Measurements from ENCODE around the gene TNXB.

DNA sequence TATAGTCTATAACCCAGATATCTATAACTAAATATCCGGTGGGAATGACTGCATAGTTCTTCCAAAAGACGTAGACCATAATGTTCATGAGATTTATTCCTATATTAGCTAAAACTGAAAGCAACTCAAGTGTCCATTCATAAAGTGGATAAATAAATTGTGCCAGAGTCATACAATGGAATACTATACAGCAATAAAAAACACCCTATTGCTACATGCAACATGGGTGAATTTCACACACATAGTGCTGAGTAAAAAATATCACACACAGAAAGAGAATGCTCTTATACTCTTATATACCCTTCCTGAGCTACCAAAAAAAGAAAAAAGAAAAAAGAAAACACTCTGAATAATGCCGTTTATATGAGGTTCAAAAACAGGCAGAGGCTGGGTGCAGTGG lies 6.9 kb downstream of the TNXB start:
- TF ChIP-seq, protein P1, sequence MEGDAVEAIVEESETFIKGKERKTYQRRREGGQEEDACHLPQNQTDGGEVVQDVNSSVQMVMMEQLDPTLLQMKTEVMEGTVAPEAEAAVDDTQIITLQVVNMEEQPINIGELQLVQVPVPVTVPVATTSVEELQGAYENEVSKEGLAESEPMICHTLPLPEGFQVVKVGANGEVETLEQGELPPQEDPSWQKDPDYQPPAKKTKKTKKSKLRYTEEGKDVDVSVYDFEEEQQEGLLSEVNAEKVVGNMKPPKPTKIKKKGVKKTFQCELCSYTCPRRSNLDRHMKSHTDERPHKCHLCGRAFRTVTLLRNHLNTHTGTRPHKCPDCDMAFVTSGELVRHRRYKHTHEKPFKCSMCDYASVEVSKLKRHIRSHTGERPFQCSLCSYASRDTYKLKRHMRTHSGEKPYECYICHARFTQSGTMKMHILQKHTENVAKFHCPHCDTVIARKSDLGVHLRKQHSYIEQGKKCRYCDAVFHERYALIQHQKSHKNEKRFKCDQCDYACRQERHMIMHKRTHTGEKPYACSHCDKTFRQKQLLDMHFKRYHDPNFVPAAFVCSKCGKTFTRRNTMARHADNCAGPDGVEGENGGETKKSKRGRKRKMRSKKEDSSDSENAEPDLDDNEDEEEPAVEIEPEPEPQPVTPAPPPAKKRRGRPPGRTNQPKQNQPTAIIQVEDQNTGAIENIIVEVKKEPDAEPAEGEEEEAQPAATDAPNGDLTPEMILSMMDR (IDR thresholded peaks at IDR 0.05; ENCODE audit: low read length): no peak
- no peak for TF ChIP-seq EZH2 (IDR thresholded peaks at IDR 0.05; ENCODE audit: borderline replicate concordance, low read length)
